CD4-positive, alpha-beta T cell (primary cell): ENCODE results near the gene CFLAR. TPM values are rescaled to one million over a fixed set of nuclear protein-coding genes. Genes with fewer than 3 reads are reported as not detected.

Experiments used
- ATAC-seq: fragments of 200-7000 bp; cut with Tn5 transposase; one replicate; pipeline ENCODE4 v1.10.0; 2022; ENCODE audit warnings: mild to moderate bottlenecking; ENCODE audit not compliant: poor library complexity
- CTCF ChIA-PET: fragments of 350-600 bp; sonication (Branson Sonifier 250); formaldehyde crosslinking; loops from one replicate; lab custom pipeline; 2021; ENCODE audit warnings: antibody characterized with exemption, inconsistent platforms; lab: Charles Lee
- POLR2A ChIA-PET: fragments of 350-600 bp; sonication (Branson Sonifier 250); formaldehyde crosslinking; loops from one replicate; lab custom pipeline; 2021; ENCODE audit warnings: antibody characterized with exemption, inconsistent platforms; lab: Charles Lee
- DNase-seq, 14 experiments: peaks; one replicate each; pipeline ENCODE4 v3.0.0-alpha.2; 2013 to 2020; ENCODE audit warnings: mixed read lengths in 2 of 14
- H3K27ac ChIP-seq, 2 donors: one replicate each; pipeline versions ENCODE4 v1.5.1 to v1.7.0; 2013; ENCODE audit warnings: low read length in 2 of 2, low read depth in 1 of 2, mild to moderate bottlenecking in 1 of 2
- H3K27me3 ChIP-seq, 2 experiments: 1 replicate in 1 of 2; 2 replicates in 1 of 2; pipeline versions ENCODE4 v1.6.1 to v1.7.0; 2013; ENCODE audit warnings: low read length in 2 of 2, control low read depth in 1 of 2, mild to moderate bottlenecking in 1 of 2, moderate library complexity in 1 of 2; ENCODE audit not compliant: insufficient read depth in 2 of 2, control insufficient read depth in 1 of 2
- H3K36me3 ChIP-seq: one replicate; pipeline ENCODE4 v1.6.1; 2013; ENCODE audit warnings: low read length, control low read depth; ENCODE audit not compliant: insufficient read depth
- H3K4me1 ChIP-seq: one replicate; pipeline ENCODE4 v1.6.1; 2013; ENCODE audit warnings: low read length, control low read depth; ENCODE audit not compliant: insufficient read depth
- H3K4me3 ChIP-seq: one replicate; pipeline ENCODE4 v1.5.1; 2013; ENCODE audit warnings: mild to moderate bottlenecking, low read length, moderate library complexity
- H3K9me3 ChIP-seq, 2 experiments: 1 replicate in 1 of 2; 2 replicates in 1 of 2; pipeline versions ENCODE4 v1.6.1 to v1.7.0; 2013; ENCODE audit warnings: low read length in 2 of 2, mild to moderate bottlenecking in 2 of 2, control low read depth in 1 of 2, moderate library complexity in 1 of 2; ENCODE audit not compliant: control insufficient read depth in 1 of 2, insufficient read depth in 1 of 2
- H3K27ac Mint-ChIP-seq: one replicate; pipeline ENCODE4 v1.8.0; 2020; ENCODE audit warnings: mixed read lengths
- H3K27me3 Mint-ChIP-seq: one replicate; pipeline ENCODE4 v1.8.0; 2021; ENCODE audit warnings: mixed read lengths
- H3K36me3 Mint-ChIP-seq: one replicate; pipeline ENCODE4 v1.8.0; 2021; ENCODE audit warnings: low read depth, mixed read lengths
- H3K4me1 Mint-ChIP-seq: one replicate; pipeline ENCODE4 v1.8.0; 2021; ENCODE audit warnings: low read depth, mixed read lengths
- H3K4me3 Mint-ChIP-seq: one replicate; pipeline ENCODE4 v1.8.0; 2020; ENCODE audit warnings: mild to moderate bottlenecking, mixed read lengths
- H3K9me3 Mint-ChIP-seq: one replicate; pipeline ENCODE4 v1.8.0; 2020; ENCODE audit warnings: mixed read lengths
- intact Hi-C, 2 experiments: fragments of 100-400 bp; cut with DNase I in 1 of 2; cut with micrococcal nuclease in 1 of 2; formaldehyde crosslinking; loops; one replicate each; pipeline versions ENCODE4 v1.15.1 to v1.9.0; 2023 to 2025; cut with DNase I, micrococcal nuclease
- total RNA-seq, 174 experiments: library from RNA in 2 of 174; stranded (reverse) in 2 of 174; gene quantifications; one replicate each; pipeline ENCODE4 v1.2.3 and lab custom pipeline; 2021 to 2026
- TF ChIP-seq, protein P1 (sequence below): fragments of 200-600 bp; IDR thresholded peaks from one replicate; pipeline ENCODE4 v1.8.0; 2022; ENCODE audit warnings: antibody characterized with exemption, mild to moderate bottlenecking

CFLAR gene
- total RNA-seq, 2 experiments from 2014 or later: 178 to 181 TPM

DNA sequence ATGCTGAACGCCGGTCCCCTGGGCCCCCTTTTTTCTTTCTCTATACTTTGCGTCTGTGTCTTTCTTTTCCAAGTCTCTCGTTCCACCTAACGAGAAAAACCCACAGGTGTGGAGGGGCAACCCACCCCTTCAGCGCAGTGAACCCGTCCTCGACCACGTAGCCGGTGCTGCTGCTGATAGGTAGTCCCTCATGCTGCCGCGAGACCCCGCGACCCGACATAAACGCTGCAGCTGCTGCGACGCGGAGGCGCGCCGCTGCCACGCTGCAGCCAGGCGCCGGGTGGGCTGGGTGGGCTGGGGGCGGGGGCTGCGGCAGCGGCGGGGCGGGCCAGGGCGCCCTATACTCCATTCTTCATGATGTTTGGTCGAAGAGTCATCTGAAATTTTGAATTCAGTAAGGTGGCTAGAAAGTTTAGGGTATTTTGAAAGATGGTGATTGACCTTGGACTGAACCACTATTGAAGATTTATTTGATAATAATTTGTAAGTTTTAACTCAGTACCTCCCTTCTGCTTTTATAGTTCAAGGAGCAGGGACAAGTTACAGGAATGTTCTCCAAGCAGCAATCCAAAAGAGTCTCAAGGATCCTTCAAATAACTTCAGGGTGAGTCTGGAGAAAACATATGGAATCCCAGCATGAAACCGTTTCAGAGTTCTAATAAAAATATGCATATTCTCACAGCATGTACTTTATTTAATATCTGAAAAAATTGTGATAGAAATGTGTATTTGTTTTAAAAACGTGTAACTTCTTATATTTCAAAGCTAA lies 24.1 kb downstream of the CFLAR start:
- H3K9me3 ChIP-seq: no peaks in the 10 kb centered on the region
- H3K27ac ChIP-seq: no peak overlapping the region
- ChIA-PET POLR2A (interaction anchor here (1.1 kb wide), 1 partner anchor 23 kb away, joined by 3 read pairs; no protein-coding TSS in a partner anchor), CTCF (no interaction called here)
- Mint-ChIP-seq H3K4me1 (peaks cover 14% of the 10 kb centered on the region), H3K4me3 (no peak overlapping the region), H3K27me3 (no peaks in the 10 kb centered on the region), H3K9me3 (no peaks in the 10 kb centered on the region), H3K36me3 (peaks cover 92% of the 10 kb centered on the region), H3K27ac (no peak overlapping the region)
- peaks cover 7% of the 10 kb centered on the region for H3K4me1 ChIP-seq
- no peak for ATAC-seq
- peaks cover 90% of the 10 kb centered on the region for H3K36me3 ChIP-seq
- no peaks in the 10 kb centered on the region for H3K27me3 ChIP-seq
- TF ChIP-seq, protein P1, sequence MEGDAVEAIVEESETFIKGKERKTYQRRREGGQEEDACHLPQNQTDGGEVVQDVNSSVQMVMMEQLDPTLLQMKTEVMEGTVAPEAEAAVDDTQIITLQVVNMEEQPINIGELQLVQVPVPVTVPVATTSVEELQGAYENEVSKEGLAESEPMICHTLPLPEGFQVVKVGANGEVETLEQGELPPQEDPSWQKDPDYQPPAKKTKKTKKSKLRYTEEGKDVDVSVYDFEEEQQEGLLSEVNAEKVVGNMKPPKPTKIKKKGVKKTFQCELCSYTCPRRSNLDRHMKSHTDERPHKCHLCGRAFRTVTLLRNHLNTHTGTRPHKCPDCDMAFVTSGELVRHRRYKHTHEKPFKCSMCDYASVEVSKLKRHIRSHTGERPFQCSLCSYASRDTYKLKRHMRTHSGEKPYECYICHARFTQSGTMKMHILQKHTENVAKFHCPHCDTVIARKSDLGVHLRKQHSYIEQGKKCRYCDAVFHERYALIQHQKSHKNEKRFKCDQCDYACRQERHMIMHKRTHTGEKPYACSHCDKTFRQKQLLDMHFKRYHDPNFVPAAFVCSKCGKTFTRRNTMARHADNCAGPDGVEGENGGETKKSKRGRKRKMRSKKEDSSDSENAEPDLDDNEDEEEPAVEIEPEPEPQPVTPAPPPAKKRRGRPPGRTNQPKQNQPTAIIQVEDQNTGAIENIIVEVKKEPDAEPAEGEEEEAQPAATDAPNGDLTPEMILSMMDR: no peak
- H3K4me3 ChIP-seq: no peak overlapping the region
- intact Hi-C loops: no loop called here
- no peak for DNase-seq

DNA sequence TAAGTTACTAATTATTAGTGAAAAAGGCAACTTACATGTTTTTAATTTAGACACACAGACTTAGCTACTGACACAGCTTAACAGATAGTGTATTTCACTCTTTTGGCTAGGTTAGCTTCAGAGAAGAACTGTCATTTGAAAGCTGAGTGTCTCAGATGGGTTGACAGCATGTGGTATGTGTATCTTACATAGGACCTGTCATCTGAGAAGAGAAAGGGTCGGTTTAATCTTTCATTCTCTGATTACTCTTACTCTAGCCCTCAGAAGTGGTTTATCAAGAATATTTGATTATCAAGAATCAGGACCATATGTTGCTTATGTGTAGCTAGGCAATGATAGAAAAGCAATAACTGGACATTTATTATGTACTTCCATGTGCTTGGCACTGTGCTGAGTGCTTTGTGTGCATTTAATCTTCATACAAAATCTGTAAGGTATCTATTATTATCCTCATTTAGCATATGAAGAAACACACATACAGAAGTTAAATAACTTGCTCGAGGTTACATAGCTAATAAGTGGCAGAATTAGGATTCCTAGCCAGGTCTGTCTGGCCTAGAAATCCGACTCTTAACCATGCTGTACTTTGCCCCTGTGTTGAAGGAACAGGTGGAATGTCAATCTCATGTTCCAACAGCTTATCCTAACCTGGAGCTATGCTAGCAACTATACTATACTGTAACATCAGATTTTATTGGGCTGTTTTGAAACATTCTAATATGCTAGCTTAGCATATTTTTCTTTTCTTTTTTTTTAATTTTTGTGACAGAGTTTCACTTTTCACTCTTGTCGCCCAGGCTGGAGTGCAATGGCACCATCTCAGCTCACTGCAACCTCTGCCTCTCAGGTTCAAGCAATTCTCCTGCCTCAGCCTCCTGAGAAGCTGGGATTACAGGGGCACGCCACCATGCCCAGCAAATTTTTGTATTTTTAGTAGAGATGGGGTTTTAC lies 28.4 kb downstream of the CFLAR start:
- Histone ChIP-seq H3K4me3 (no peak overlapping the region), H3K27me3 (no peaks in the 10 kb centered on the region), H3K4me1 (no peaks in the 10 kb centered on the region), H3K27ac (no peak overlapping the region), H3K36me3 (peaks cover 76% of the 10 kb centered on the region), H3K9me3 (no peaks in the 10 kb centered on the region)
- TF ChIP-seq, protein P1: no peak
- POLR2A ChIA-PET: interaction anchor here (0.6 to 2.6 kb wide), 7 partner anchors 9 to 281 kb away, joined by 3 to 25 read pairs (median 3); partner anchors contain the start of gene CFLAR
- no peak for ATAC-seq
- H3K9me3 Mint-ChIP-seq: no peaks in the 10 kb centered on the region
- peaks cover 84% of the 10 kb centered on the region for H3K36me3 Mint-ChIP-seq
- CTCF ChIA-PET: interaction anchor here (0.6 to 3.4 kb wide), 5 partner anchors 14 to 288 kb away, joined by 3 to 16 read pairs (median 3); no protein-coding TSS in a partner anchor
- H3K27me3 Mint-ChIP-seq: no peaks in the 10 kb centered on the region
- intact Hi-C loops: no loop called here
- H3K4me1 Mint-ChIP-seq: peaks cover 19% of the 10 kb centered on the region
- peak overlapping the region; percentile 9 for H3K27ac Mint-ChIP-seq
- no peak overlapping the region for H3K4me3 Mint-ChIP-seq
- no peak for DNase-seq

DNA sequence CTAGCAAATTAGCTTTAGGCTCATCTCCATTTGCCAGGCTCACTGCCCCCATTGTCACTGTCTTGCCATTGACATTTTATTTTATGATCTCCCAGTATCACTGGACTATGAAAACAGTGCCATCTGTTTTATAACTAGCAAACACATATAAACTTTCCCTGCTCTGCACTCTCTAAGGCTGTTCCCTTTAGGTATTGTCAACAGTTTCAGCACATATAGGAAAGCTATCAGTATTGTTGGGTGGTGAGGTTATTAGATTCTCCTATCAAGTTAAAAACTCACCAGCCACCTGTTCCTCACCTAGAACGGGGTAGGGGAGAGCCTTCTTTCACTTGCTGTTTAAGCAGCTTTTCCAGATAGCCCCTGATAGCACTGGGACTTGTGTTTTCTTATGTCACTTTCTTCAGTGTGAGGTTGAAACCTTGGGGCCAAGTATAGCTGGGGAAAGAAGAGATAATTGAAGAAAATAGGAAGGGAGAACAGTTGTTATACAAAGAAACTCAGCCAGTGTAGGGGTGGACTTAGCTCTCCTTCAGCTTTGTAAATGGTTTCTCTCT lies 32.5 kb downstream of the CFLAR start:
- TF ChIP-seq, protein P1: no peak
- Histone ChIP-seq H3K27me3 (no peaks in the 10 kb centered on the region), H3K36me3 (peaks cover 76% of the 10 kb centered on the region), H3K4me3 (no peak overlapping the region), H3K27ac (peak overlapping the region in 1 of 2 donors; percentile 39), H3K9me3 (no peaks in the 10 kb centered on the region), H3K4me1 (peaks cover 19% of the 10 kb centered on the region)
- peaks cover 42% of the 10 kb centered on the region for H3K4me1 Mint-ChIP-seq
- no peaks in the 10 kb centered on the region for H3K9me3 Mint-ChIP-seq
- no peaks in the 10 kb centered on the region for H3K27me3 Mint-ChIP-seq
- ATAC-seq (no peak), DNase-seq (no peak)
- ChIA-PET CTCF (interaction anchor here (1.6 to 2.3 kb wide), 3 partner anchors 10 to 84 kb away, joined by 5 to 11 read pairs (median 8); no protein-coding TSS in a partner anchor), POLR2A (interaction anchor here (1.0 to 3.9 kb wide), 3 partner anchors 10 to 31 kb away, joined by 5 to 19 read pairs (median 5); partner anchors contain the start of gene CFLAR)
- intact Hi-C loops: no loop called here
- peaks cover 80% of the 10 kb centered on the region for H3K36me3 Mint-ChIP-seq
- H3K27ac Mint-ChIP-seq: peak overlapping the region; percentile 57
- H3K4me3 Mint-ChIP-seq: no peak overlapping the region
